ENCODE results near the gene FAM222B.

FAM222B gene

GRCh38 chr17:28842282-28843012, at the start of gene FAM222B:
FAM222B (minus strand) TSS chr17:28842790; CDS start chr17:28766667, 76,123 bp downstream.
- no peaks in the 10 kb centered on the region for H3K36me3 ChIP-seq
- TF ChIP-seq CTCF (IDR thresholded peaks at IDR 0.05) = no peak
- peak within 1 kb of the TSS; percentile 84 for H3K4me3 ChIP-seq
- intact Hi-C loops (cut with DNase I; ENCODE audit: low total_unique reads) = loop anchor here (10.0 kb wide), 2 partner anchors 62 to 78 kb away; partner anchors contain the start of gene DHRS13
- peaks cover 0 to 18% (median 10%) of the 10 kb centered on the region in 4 donors for H3K4me1 ChIP-seq
- DNase-seq = peak; percentile 69 to 86
- no peaks in the 10 kb centered on the region for H3K9me3 ChIP-seq
- H3K27me3 ChIP-seq = no peaks in the 10 kb centered on the region
- peak within 1 kb of the TSS; percentile 84 for H3K27ac ChIP-seq

GRCh38 chr17:28892024-28892423, 49.4 kb upstream of the FAM222B start:
- H3K27ac ChIP-seq = peak overlapping the region in 1 of 2 donors; percentile 50
- intact Hi-C loops (cut with DNase I; ENCODE audit: low total_unique reads) = no loop called here

GRCh38 chr17:28891201-28891600, 48.6 kb upstream of the FAM222B start:
- Histone ChIP-seq H3K27me3 (no peaks in the 10 kb centered on the region), H3K27ac (no peak overlapping the region), H3K36me3 (peaks cover 5 to 30% (median 17%) of the 10 kb centered on the region in 3 donors), H3K9me3 (no peaks in the 10 kb centered on the region), H3K4me3 (no peak overlapping the region), H3K4me1 (peaks cover 0 to 41% (median 37%) of the 10 kb centered on the region in 4 donors)
- intact Hi-C loops (cut with DNase I; ENCODE audit: low total_unique reads) = no loop called here
- no peak for DNase-seq
- TF ChIP-seq CTCF (IDR thresholded peaks at IDR 0.05) = no peak

More at GRCh38 chr17:28892024-28892423, 49.4 kb upstream of the FAM222B start:
- Histone ChIP-seq H3K9me3 (no peaks in the 10 kb centered on the region), H3K4me1 (peaks cover 0 to 45% (median 42%) of the 10 kb centered on the region in 4 donors), H3K4me3 (no peak overlapping the region), H3K36me3 (peaks cover 0 to 22% (median 10%) of the 10 kb centered on the region in 3 donors), H3K27me3 (no peaks in the 10 kb centered on the region)
- TF ChIP-seq CTCF (IDR thresholded peaks at IDR 0.05) = no peak
- DNase-seq = no peak

- Histone ChIP-seq H3K27ac (no peak overlapping the region), H3K4me1 (peaks cover 0 to 33% (median 28%) of the 10 kb centered on the region in 4 donors)
Measured at GRCh38 chr17:28889996-28890395, 47.4 kb upstream of the FAM222B start.

GRCh38 chr17:28888832-28889231, 46.2 kb upstream of the FAM222B start:
- no peak for TF ChIP-seq CTCF (IDR thresholded peaks at IDR 0.05)
- Histone ChIP-seq H3K9me3 (no peaks in the 10 kb centered on the region), H3K36me3 (peaks cover 24 to 53% (median 39%) of the 10 kb centered on the region in 3 donors)

More at GRCh38 chr17:28889996-28890395, 47.4 kb upstream of the FAM222B start:
- Histone ChIP-seq H3K9me3 (no peaks in the 10 kb centered on the region), H3K36me3 (peaks cover 13 to 41% (median 29%) of the 10 kb centered on the region in 3 donors), H3K27me3 (no peaks in the 10 kb centered on the region), H3K4me3 (no peak overlapping the region)
- TF ChIP-seq CTCF (IDR thresholded peaks at IDR 0.05) = no peak
- no peak for DNase-seq
- intact Hi-C loops (cut with DNase I; ENCODE audit: low total_unique reads) = no loop called here

More at GRCh38 chr17:28888832-28889231, 46.2 kb upstream of the FAM222B start:
- Histone ChIP-seq H3K27me3 (no peaks in the 10 kb centered on the region), H3K4me1 (peaks cover 0 to 28% (median 22%) of the 10 kb centered on the region in 4 donors), H3K27ac (no peak overlapping the region), H3K4me3 (no peak overlapping the region)
- intact Hi-C loops (cut with DNase I; ENCODE audit: low total_unique reads) = no loop called here
- no peak for DNase-seq
